ENCODE measurements around the gene PRKN. TPM values are rescaled to one million over a fixed set of nuclear protein-coding genes. Genes with fewer than 3 reads are reported as not detected.

PRKN gene
- total RNA-seq, 2 donors from 2014 or later = 10.7 to 21.2 TPM

GRCh38 chr6:162512744-162513143 is 214.8 kb downstream of the PRKN start:
- Histone ChIP-seq H3K4me1 (replicated peaks) (no peaks in the 10 kb centered on the region), H3K9me3 (no peaks in the 10 kb centered on the region), H3K4me3 (no peak overlapping the region), H3K36me3 (no peaks in the 10 kb centered on the region), H3K27me3 (replicated peaks; ENCODE audit: insufficient read depth) (no peaks in the 10 kb centered on the region), H3K27ac (no peak overlapping the region)
- intact Hi-C loops (cut with DNase I) = no loop called here
- no peak for DNase-seq (ENCODE audit: low spot score)
- TF ChIP-seq POLR2AphosphoS5 (IDR thresholded peaks at IDR 0.05) = no peak
- no peak for TF ChIP-seq CTCF (IDR thresholded peaks at IDR 0.05)
- TF ChIP-seq POLR2A (IDR thresholded peaks at IDR 0.05) = no peak
- 86% methylated on average over 4 of the region's 4 CpGs for WGBS

GRCh38 chr6:162497389-162497788 is 230.2 kb downstream of the PRKN start:
- no peak for DNase-seq (ENCODE audit: low spot score)
- Histone ChIP-seq H3K4me3 (no peak overlapping the region), H3K9me3 (no peaks in the 10 kb centered on the region), H3K36me3 (no peaks in the 10 kb centered on the region), H3K27me3 (replicated peaks; ENCODE audit: insufficient read depth) (no peaks in the 10 kb centered on the region), H3K4me1 (replicated peaks) (no peaks in the 10 kb centered on the region), H3K27ac (no peak overlapping the region)
- TF ChIP-seq CTCF (IDR thresholded peaks at IDR 0.05) (no peak), POLR2AphosphoS5 (IDR thresholded peaks at IDR 0.05) (no peak), POLR2A (IDR thresholded peaks at IDR 0.05) (no peak)
- WGBS = 71% methylated on average over 5 of the region's 5 CpGs
- intact Hi-C loops (cut with DNase I) = no loop called here

GRCh38 chr6:162493917-162494316 is 233.6 kb downstream of the PRKN start:
- no peak for DNase-seq (ENCODE audit: low spot score)
- H3K27me3 ChIP-seq (replicated peaks; ENCODE audit: insufficient read depth) = no peaks in the 10 kb centered on the region
- H3K4me3 ChIP-seq = no peak overlapping the region
- intact Hi-C loops (cut with DNase I) = no loop called here
- H3K4me1 ChIP-seq (replicated peaks) = no peaks in the 10 kb centered on the region
- no peak for TF ChIP-seq CTCF (IDR thresholded peaks at IDR 0.05)
- TF ChIP-seq POLR2A (IDR thresholded peaks at IDR 0.05) = no peak
- no peak for TF ChIP-seq POLR2AphosphoS5 (IDR thresholded peaks at IDR 0.05)
- H3K27ac ChIP-seq = no peak overlapping the region
- no peaks in the 10 kb centered on the region for H3K36me3 ChIP-seq
- WGBS = 96% methylated on average over 3 of the region's 3 CpGs
- no peaks in the 10 kb centered on the region for H3K9me3 ChIP-seq

GRCh38 chr6:162491637-162492036 is 235.9 kb downstream of the PRKN start:
- 92% methylated on average over 9 of the region's 9 CpGs for WGBS
- H3K27ac ChIP-seq = no peak overlapping the region
- H3K4me1 ChIP-seq (replicated peaks) = no peaks in the 10 kb centered on the region
- no peak for DNase-seq (ENCODE audit: low spot score)
- no peaks in the 10 kb centered on the region for H3K9me3 ChIP-seq
- H3K27me3 ChIP-seq (replicated peaks; ENCODE audit: insufficient read depth) = no peaks in the 10 kb centered on the region
- no peak overlapping the region for H3K4me3 ChIP-seq
- TF ChIP-seq POLR2AphosphoS5 (IDR thresholded peaks at IDR 0.05) = no peak
- TF ChIP-seq POLR2A (IDR thresholded peaks at IDR 0.05) = no peak
- no peak for TF ChIP-seq CTCF (IDR thresholded peaks at IDR 0.05)
- intact Hi-C loops (cut with DNase I) = no loop called here
- H3K36me3 ChIP-seq = no peaks in the 10 kb centered on the region

GRCh38 chr6:162489101-162489976 is 238.2 kb downstream of the PRKN start:
- intact Hi-C loops (cut with DNase I) = no loop called here
- no peak for DNase-seq (ENCODE audit: low spot score)
- 80% methylated on average over 5 of the region's 5 CpGs for whole genome bisulfite sequencing
- H3K36me3 ChIP-seq = no peaks in the 10 kb centered on the region
- no peaks in the 10 kb centered on the region for H3K9me3 ChIP-seq
- no peaks in the 10 kb centered on the region for H3K4me1 ChIP-seq (replicated peaks)
- no peak overlapping the region for H3K27ac ChIP-seq
- H3K4me3 ChIP-seq = no peak overlapping the region
- no peak for TF ChIP-seq CTCF (IDR thresholded peaks at IDR 0.05)
- no peak for TF ChIP-seq POLR2A (IDR thresholded peaks at IDR 0.05)
- no peak for TF ChIP-seq POLR2AphosphoS5 (IDR thresholded peaks at IDR 0.05)
- H3K27me3 ChIP-seq (replicated peaks; ENCODE audit: insufficient read depth) = no peaks in the 10 kb centered on the region
